H1 (cell line): ENCODE data around the gene ME3. TPM values are rescaled to one million over a fixed set of nuclear protein-coding genes. Genes with fewer than 3 reads are reported as not detected.

ENCODE experiments used
- CTCF ChIA-PET: fragments of 300-600 bp; sonication (Branson Sonifier 250); formaldehyde crosslinking; loops from one replicate; lab custom pipeline; 2021; ENCODE audit not compliant: partially characterized antibody; lab: Charles Lee
- POLR2A ChIA-PET: fragments of 300-600 bp; sonication (Branson Sonifier 250); formaldehyde crosslinking; loops from one replicate; lab custom pipeline; 2021; ENCODE audit warnings: inconsistent platforms; ENCODE audit not compliant: partially characterized antibody; lab: Charles Lee
- DNase-seq, 2 experiments: peaks; one replicate each; pipeline versions ENCODE4 v3.0.0 to v3.0.0-alpha.2; 2010 to 2022; ENCODE audit warnings: low spot score in 2 of 2, low read depth in 1 of 2, mixed read lengths in 1 of 2
- FAIRE-seq: peaks from 2 replicates; lab custom pipeline; 2011; peaks lifted over from hg19 to GRCh38; lab: Jason Lieb, UNC
- H2AFZ ChIP-seq: 2 replicates; pipeline ENCODE4 v1.8.1; 2012; ENCODE audit warnings: low read length, inconsistent platforms
- H2AK5ac ChIP-seq: 2 replicates; pipeline ENCODE4 v1.6.1; 2013; ENCODE audit warnings: low read depth, low read length
- H2BK120ac ChIP-seq: replicated peaks from 2 replicates; pipeline ENCODE3; 2013; ENCODE audit warnings: low read depth, low read length, inconsistent platforms
- H2BK12ac ChIP-seq: 2 replicates; pipeline ENCODE4 v1.6.1; 2013; ENCODE audit warnings: low read depth, low read length
- H2BK15ac ChIP-seq: 2 replicates; pipeline ENCODE4 v1.6.1; 2013; ENCODE audit warnings: low read length
- H2BK20ac ChIP-seq: 2 replicates; pipeline ENCODE4 v1.6.1; 2013; ENCODE audit warnings: low read length
- H2BK5ac ChIP-seq: 2 replicates; pipeline ENCODE4 v1.6.1; 2013; ENCODE audit warnings: low read depth, low read length
- H3K14ac ChIP-seq: 2 replicates; pipeline ENCODE4 v1.6.1; 2013; ENCODE audit warnings: inconsistent platforms; ENCODE audit not compliant: insufficient read length
- H3K18ac ChIP-seq: 2 replicates; pipeline ENCODE4 v1.6.1; 2013; ENCODE audit warnings: low read length; ENCODE audit errors: extremely low read depth
- H3K23ac ChIP-seq: 2 replicates; pipeline ENCODE4 v1.6.1; 2013; ENCODE audit warnings: inconsistent platforms; ENCODE audit not compliant: insufficient read length
- H3K23me2 ChIP-seq: 2 replicates; pipeline ENCODE4 v1.6.1; 2013; ENCODE audit warnings: low read depth, low read length
- H3K27ac ChIP-seq: 2 replicates; pipeline ENCODE4 v1.6.1; 2011; ENCODE audit warnings: low read depth, low read length, inconsistent platforms
- H3K27me3 ChIP-seq, 4 experiments: replicated peaks in 1 of 4; 1 replicate in 1 of 4; 2 replicates in 3 of 4; pipeline versions ENCODE4 v1.6.1 to v1.8.1; 2011 to 2013; ENCODE audit warnings: low read length in 3 of 4, mild to moderate bottlenecking in 3 of 4, inconsistent platforms in 2 of 4, mixed read lengths in 2 of 4, moderate library complexity in 1 of 4; ENCODE audit not compliant: control insufficient read depth in 3 of 4, insufficient read depth in 3 of 4; ENCODE audit errors: extremely low read depth in 1 of 4
- H3K36me3 ChIP-seq, 4 experiments: 2 replicates each; pipeline versions ENCODE4 v1.6.1 to v1.8.1; 2011 to 2013; ENCODE audit warnings: mild to moderate bottlenecking in 4 of 4, low read length in 3 of 4, moderate library complexity in 2 of 4, control low read depth in 1 of 4, inconsistent platforms in 1 of 4; ENCODE audit not compliant: insufficient read depth in 4 of 4, control insufficient read depth in 2 of 4
- H3K4ac ChIP-seq: replicated peaks from 2 replicates; pipeline ENCODE3; 2013; ENCODE audit warnings: low read length, low read depth, mixed read lengths, inconsistent platforms; ENCODE audit not compliant: insufficient read length
- H3K4me1 ChIP-seq, 4 experiments: replicated peaks in 1 of 4; 1 replicate in 1 of 4; 2 replicates in 3 of 4; pipeline versions ENCODE4 v1.6.1 to v1.8.1; 2011 to 2013; ENCODE audit warnings: low read length in 3 of 4, inconsistent platforms in 2 of 4, mixed read lengths in 1 of 4; ENCODE audit not compliant: insufficient read depth in 4 of 4, control insufficient read depth in 3 of 4
- H3K4me2 ChIP-seq, 2 experiments: 2 replicates each; pipeline versions ENCODE4 v1.6.1 to v1.8.1; 2011 to 2013; ENCODE audit warnings: low read depth in 2 of 2, low read length in 2 of 2, control low read depth in 1 of 2, inconsistent platforms in 1 of 2, mild to moderate bottlenecking in 1 of 2; ENCODE audit not compliant: insufficient read depth in 1 of 2
- H3K4me3 ChIP-seq, 4 experiments: fragments of 200-600, 300-600 bp in 1 of 4; sonication (generic), shearing (Covaris generic), sonication (Bioruptor Twin) in 1 of 4; 2 replicates each; pipeline versions ENCODE4 v1.5.1 to v1.8.1; 2011 to 2016; ENCODE audit warnings: low read length in 4 of 4, low read depth in 3 of 4, control low read depth in 2 of 4, inconsistent platforms in 2 of 4, mild to moderate bottlenecking in 2 of 4, mixed read lengths in 1 of 4, moderate library complexity in 1 of 4; ENCODE audit not compliant: insufficient read depth in 2 of 4; ENCODE audit errors: extremely low read depth in 1 of 4
- H3K56ac ChIP-seq: replicated peaks from 2 replicates; pipeline ENCODE3; 2013; ENCODE audit warnings: low read depth, mild to moderate bottlenecking, mixed read lengths, low read length, inconsistent platforms; ENCODE audit not compliant: insufficient read length
- H3K79me1 ChIP-seq: 2 replicates; pipeline ENCODE4 v1.6.1; 2013; ENCODE audit warnings: low read depth, low read length, control low read depth
- H3K79me2 ChIP-seq, 2 experiments: 2 replicates each; pipeline versions ENCODE4 v1.6.1 to v1.8.1; 2012 to 2013; ENCODE audit warnings: low read length in 2 of 2, mild to moderate bottlenecking in 2 of 2, inconsistent platforms in 1 of 2; ENCODE audit not compliant: insufficient read depth in 2 of 2, control insufficient read depth in 1 of 2
- H3K9ac ChIP-seq, 4 experiments: replicated peaks in 1 of 4; 1 replicate in 1 of 4; 2 replicates in 3 of 4; pipeline versions ENCODE4 v1.6.1 to v1.8.1; 2011 to 2013; ENCODE audit warnings: low read depth in 3 of 4, low read length in 3 of 4, control low read depth in 2 of 4, mild to moderate bottlenecking in 2 of 4, moderate library complexity in 2 of 4, inconsistent platforms in 1 of 4; ENCODE audit errors: extremely low read depth in 1 of 4
- H3K9me3 ChIP-seq, 2 experiments: 2 replicates each; pipeline versions ENCODE4 v1.6.1 to v1.8.1; 2012 to 2013; ENCODE audit warnings: mild to moderate bottlenecking in 2 of 2, moderate library complexity in 2 of 2, control low read depth in 1 of 2, inconsistent platforms in 1 of 2, low read depth in 1 of 2, low read length in 1 of 2, mixed read lengths in 1 of 2; ENCODE audit not compliant: insufficient read depth in 2 of 2
- H4K20me1 ChIP-seq, 2 experiments: replicated peaks in 1 of 2; 2 replicates each; pipeline versions ENCODE3 to v1.8.1; 2011 to 2013; ENCODE audit warnings: inconsistent platforms in 2 of 2, low read length in 2 of 2, mild to moderate bottlenecking in 1 of 2; ENCODE audit not compliant: insufficient read depth in 2 of 2, control insufficient read depth in 1 of 2
- H4K5ac ChIP-seq: 2 replicates; pipeline ENCODE4 v1.6.1; 2013; ENCODE audit warnings: low read length, low read depth, mixed read lengths, inconsistent platforms; ENCODE audit not compliant: insufficient read length
- H4K8ac ChIP-seq: 2 replicates; pipeline ENCODE4 v1.8.0; 2013; ENCODE audit warnings: mild to moderate bottlenecking, moderate library complexity, low read length, inconsistent platforms; ENCODE audit not compliant: insufficient read depth; ENCODE audit errors: extremely low read depth
- H4K91ac ChIP-seq: replicated peaks from 2 replicates; pipeline ENCODE3; 2013; ENCODE audit warnings: low read length, mixed read lengths, inconsistent platforms; ENCODE audit not compliant: insufficient read length
- BRCA1 ChIP-seq: IDR thresholded peaks from 2 replicates; pipeline ENCODE4 v1.6.1; 2012; ENCODE audit warnings: low read depth, low read length, improper control_type of control experiment
- CHD2 ChIP-seq: IDR thresholded peaks from 2 replicates; pipeline ENCODE4 v1.6.1; 2012; ENCODE audit warnings: low read length, improper control_type of control experiment
- EGR1 ChIP-seq: IDR thresholded peaks from 2 replicates; pipeline ENCODE4 v1.6.1; 2011; ENCODE audit warnings: low read depth, low read length, borderline replicate concordance
- FOSL1 ChIP-seq: IDR thresholded peaks from 2 replicates; pipeline ENCODE4 v1.6.1; 2011; ENCODE audit warnings: mild to moderate bottlenecking, low read depth, low read length, moderate library complexity; ENCODE audit not compliant: insufficient read depth
- KDM1A ChIP-seq: fragments of 200-600, 300-600 bp; sonication (generic); IDR thresholded peaks from 2 replicates; pipeline ENCODE4 v1.7.1; 2016; ENCODE audit warnings: mild to moderate bottlenecking, low read length, borderline replicate concordance
- KDM4A ChIP-seq: IDR thresholded peaks from one replicate; pipeline ENCODE4 v1.7.1; 2012; ENCODE audit warnings: low read depth, mild to moderate bottlenecking, moderate library complexity, low read length, inconsistent platforms; ENCODE audit not compliant: severe bottlenecking
- MAFK ChIP-seq: IDR thresholded peaks from 2 replicates; pipeline ENCODE4 v1.6.1; 2012; ENCODE audit warnings: low read depth, mild to moderate bottlenecking, improper control_type of control experiment, low read length
- NANOG ChIP-seq: IDR thresholded peaks from 2 replicates; pipeline ENCODE4 v1.6.1; 2011; ENCODE audit warnings: low read length, low read depth, mild to moderate bottlenecking, inconsistent platforms; ENCODE audit not compliant: insufficient read depth, poor library complexity, severe bottlenecking
- POLR2A ChIP-seq, 2 experiments: IDR thresholded peaks; 1 replicate in 1 of 2; 2 replicates in 1 of 2; pipeline ENCODE4 v1.6.1; 2011; ENCODE audit warnings: low read depth in 2 of 2, low read length in 2 of 2, mild to moderate bottlenecking in 2 of 2; ENCODE audit errors: control extremely low read depth in 1 of 2
- POU5F1 ChIP-seq: IDR thresholded peaks from 2 replicates; pipeline ENCODE4 v1.6.1; 2011; ENCODE audit warnings: low read depth, mild to moderate bottlenecking, low read length, moderate library complexity
- SUZ12 ChIP-seq: fragments of 200-600 bp; sonication (generic); IDR thresholded peaks from 2 replicates; pipeline ENCODE4 v1.6.1; 2012; ENCODE audit warnings: mild to moderate bottlenecking, inconsistent platforms, low read length, moderate library complexity, mixed read lengths
- TAF1 ChIP-seq: IDR thresholded peaks from 2 replicates; pipeline ENCODE4 v1.6.1; 2011; ENCODE audit warnings: mild to moderate bottlenecking, low read depth, low read length
- YY1 ChIP-seq: IDR thresholded peaks from 2 replicates; pipeline ENCODE4 v1.6.1; 2011; ENCODE audit warnings: low read depth, mild to moderate bottlenecking, low read length
- WGBS, 2 experiments: shearing (Covaris generic) in 1 of 2; methylation state at CpG; one replicate each; pipeline versions ENCODE4 v1.1.6 to v1.1.7; 2013 to 2015; ENCODE audit warnings: low lambda C conversion rate in 2 of 2, mixed read lengths in 2 of 2, inconsistent platforms in 1 of 2, low coverage in 1 of 2, missing lambda C conversion rate in 1 of 2; ENCODE audit not compliant: insufficient replicate concordance in 2 of 2, insufficient coverage in 1 of 2, insufficient read length in 1 of 2; ENCODE audit errors: extremely low coverage in 1 of 2, missing lambda C conversion rate in 1 of 2; 5-methylcytosine and 5-hydroxymethylcytosine counted together
- polyA plus RNA-seq, 7 experiments: library from polyadenylated mRNA; depleted of rRNA in 3 of 7; stranded (reverse) in 5 of 7; unstranded in 2 of 7; fragments of >200 nt in 5 of 7; fragments of 200-250 nt in 2 of 7; gene quantifications; 1 replicate in 5 of 7; 2 replicates in 1 of 7; 4 replicates in 1 of 7; pipeline versions ENCODE4 v1.2.1 to v1.2.3, GENCODE V29; 2011 to 2013; ENCODE audit warnings: missing spikeins in 2 of 7, mixed read lengths in 2 of 7
- total RNA-seq: library from RNA; stranded (reverse); fragmentation: NEBNext Ultra II Directional; extraction: Animal tissue kit (Norgen Biotek cat#: 25700); gene quantifications from 2 replicates; pipeline ENCODE4 v1.2.1, GENCODE V29; 2021

The ME3 gene
- total and polyA plus RNA-seq, 2 of the 8 experiments (the other 6 are each of a cell fraction or from before 2014, with no cell fraction given) = 1.5 to 2.8 TPM

GRCh38 chr11:86579406-86579731 lies 93.0 kb downstream of the ME3 start:
- Histone ChIP-seq H4K20me1 (no peaks in the 10 kb centered on the region), H3K14ac (no peak overlapping the region), H3K18ac (no peak overlapping the region), H3K4ac (no peak overlapping the region), H2BK12ac (no peak overlapping the region), H2AFZ (no peak overlapping the region), H2BK5ac (no peak overlapping the region), H3K9ac (no peak overlapping the region)
- TF ChIP-seq FOSL1 (no peak), SUZ12 (no peak), NANOG (no peak), KDM4A (no peak), POLR2A (IDR thresholded peaks at IDR 0.05; ENCODE audit: control extremely low read depth in 1 of 2, low read depth in 2 of 2, low read length in 2 of 2) (no peak), EGR1 (no peak), MAFK (no peak), CHD2 (no peak), KDM1A (no peak), BRCA1 (no peak), YY1 (no peak), TAF1 (no peak), POU5F1 (no peak)
- TF ChIP-seq, all 59 proteins: peak for 0
- Histone ChIP-seq H3K56ac (no peak overlapping the region), H3K4me3 (no peak overlapping the region), H3K79me2 (no peaks in the 10 kb centered on the region), H3K79me1 (no peaks in the 10 kb centered on the region), H3K36me3 (no peaks in the 10 kb centered on the region), H2BK15ac (no peak overlapping the region), H3K27me3 (no peaks in the 10 kb centered on the region), H3K27ac (no peak overlapping the region), H3K4me1 (no peaks in the 10 kb centered on the region), H3K23ac (no peak overlapping the region), H4K5ac (no peak overlapping the region), H3K9me3 (no peaks in the 10 kb centered on the region), H2BK120ac (no peak overlapping the region), H2AK5ac (no peak overlapping the region), H4K8ac (no peak overlapping the region), H4K91ac (no peak overlapping the region), H3K23me2 (no peaks in the 10 kb centered on the region), H2BK20ac (no peak overlapping the region), H3K4me2 (no peak overlapping the region)
- FAIRE-seq (no peak), DNase-seq (no peak)
- POLR2A ChIA-PET = no interaction called here
- CTCF ChIA-PET = interaction anchor here (0.9 to 6.5 kb wide), 6 partner anchors 9 to 221 kb away, joined by 3 to 27 read pairs (median 4); partner anchors contain the start of gene PRSS23
- WGBS, 2 experiments = 92% methylated on average over 1 of the region's 1 CpG; no CpG with 5 or more reads in 1 of the 2 experiments
